Spleen (tissue), 11 donors: ENCODE measurements around the gene ACER2. TPM values are rescaled to one million over a fixed set of nuclear protein-coding genes. Genes with fewer than 3 reads are reported as not detected.
A peak's percentile ranks its signal among the peaks of the same experiment; 100 is the strongest.
"Not testable (repeated sequence)": the region's sequence is repeated elsewhere in the genome, so short reads cannot be mapped to it uniquely, and the experiment has no call there.

Experiments
- DNase-seq: peaks from one replicate; pipeline ENCODE4 v3.0.0-alpha.2; 2020
- H3K27ac ChIP-seq, 8 donors: fragments of 200-600 bp; sonication (generic) in 7 of 8; 1 replicate in 4 of 8; 2 replicates in 4 of 8; pipeline versions ENCODE4 v1.5.0 to v1.8.0; 2016 to 2021; ENCODE audit warnings: inconsistent platforms in 4 of 8, mild to moderate bottlenecking in 4 of 8, moderate library complexity in 1 of 8
- H3K27me3 ChIP-seq, 7 donors: fragments of 200-600 bp; sonication (generic) in 6 of 7; replicated peaks in 1 of 7; 1 replicate in 4 of 7; 2 replicates in 3 of 7; pipeline versions ENCODE4 v1.5.0 to v1.8.0; 2016 to 2021; ENCODE audit warnings: inconsistent platforms in 3 of 7, mild to moderate bottlenecking in 1 of 7
- H3K36me3 ChIP-seq, 6 donors: fragments of 200-600 bp; sonication (generic) in 5 of 6; 1 replicate in 4 of 6; 2 replicates in 2 of 6; pipeline versions ENCODE4 v1.5.0 to v1.8.0; 2016 to 2021; ENCODE audit warnings: inconsistent platforms in 2 of 6
- H3K4me1 ChIP-seq, 6 donors: fragments of 200-600 bp; sonication (generic) in 5 of 6; 1 replicate in 3 of 6; 2 replicates in 3 of 6; pipeline versions ENCODE4 v1.5.0 to v1.8.0; 2016 to 2021; ENCODE audit warnings: inconsistent platforms in 3 of 6
- H3K4me3 ChIP-seq, 8 donors: fragments of 200-600 bp; sonication (generic) in 7 of 8; 1 replicate in 4 of 8; 2 replicates in 4 of 8; pipeline versions ENCODE4 v1.5.0 to v1.8.0; 2016 to 2021; ENCODE audit warnings: inconsistent platforms in 4 of 8, mild to moderate bottlenecking in 4 of 8, moderate library complexity in 2 of 8
- H3K9me3 ChIP-seq, 8 donors: fragments of 200-600 bp; sonication (generic) in 7 of 8; 1 replicate in 4 of 8; 2 replicates in 4 of 8; pipeline versions ENCODE4 v1.5.0 to v1.8.0; 2016 to 2021; ENCODE audit warnings: inconsistent platforms in 4 of 8
- POLR2A ChIP-seq, 3 donors: fragments of 450-650 bp; IDR thresholded peaks; one replicate each; pipeline ENCODE4 v1.5.1; 2017; ENCODE audit warnings: antibody characterized with exemption in 3 of 3, mild to moderate bottlenecking in 1 of 3
- POLR2AphosphoS5 ChIP-seq, 3 donors: sonication (generic); formaldehyde crosslinking; IDR thresholded peaks; one replicate each; pipeline ENCODE4 v1.5.1; 2017; ENCODE audit warnings: antibody characterized with exemption in 3 of 3
- WGBS, 5 donors: extraction: QIAGEN DNeasy Blood & Tissue Kit in 3 of 5; methylation state at CpG; one replicate each; pipeline versions ENCODE4 v1.1.5 to v1.1.7; 2013 to 2018; 5-methylcytosine and 5-hydroxymethylcytosine counted together
- intact Hi-C: fragments of 100-400 bp; cut with DNase I; formaldehyde crosslinking; loops from one replicate; pipeline ENCODE4 v1.15.0; 2023; ENCODE audit warnings: low total_unique reads
- polyA plus RNA-seq, 3 donors: library from polyadenylated mRNA; stranded (reverse); fragments of 200-250 nt; gene quantifications; one replicate each; pipeline ENCODE4 v1.2.1, GENCODE V29; 2013
- total RNA-seq, 7 donors: library from RNA; depleted of rRNA in 3 of 7; stranded (reverse); fragments of >200 nt in 3 of 7; fragmentation: NEBNext Ultra II Directional in 4 of 7; extraction: Animal tissue kit (Norgen Biotek cat#: 25700) in 4 of 7; gene quantifications; one replicate each; pipeline versions ENCODE4 v1.1.0 to v1.2.1, GENCODE V29; 2016 to 2021
- TF ChIP-seq, protein P1 (sequence below), 11 experiments: fragments of 200-600 bp in 7 of 11; fragments of 450-650 bp in 4 of 11; sonication (generic) in 4 of 11; IDR thresholded peaks in 8 of 11; conservative IDR thresholded peaks in 3 of 11; 1 replicate in 7 of 11; 2 replicates in 4 of 11; pipeline versions ENCODE4 v1.4.0 to v1.8.0; 2016 to 2021; ENCODE audit warnings: antibody characterized with exemption in 11 of 11, inconsistent platforms in 4 of 11, mild to moderate bottlenecking in 1 of 11
- donor health status: healthy with polysubstance abuse.
- donor health status: DM: no; HTN: no; CAD: no; lungs with moderate emphysema.
- donor health status: DM: no; HTN: no; CAD: no.
- donor health status: Bipolar disorder and iron deficiency.
- donor health status: healthy.
- donor health status: DM: no; HTN: no; CAD: no.
- donor health status: DM: yes; HTN: yes; CAD: no.

Gene ACER2
- total and polyA plus RNA-seq, 10 donors: 0.09 to 7.2 (median 4.3) TPM

DNA sequence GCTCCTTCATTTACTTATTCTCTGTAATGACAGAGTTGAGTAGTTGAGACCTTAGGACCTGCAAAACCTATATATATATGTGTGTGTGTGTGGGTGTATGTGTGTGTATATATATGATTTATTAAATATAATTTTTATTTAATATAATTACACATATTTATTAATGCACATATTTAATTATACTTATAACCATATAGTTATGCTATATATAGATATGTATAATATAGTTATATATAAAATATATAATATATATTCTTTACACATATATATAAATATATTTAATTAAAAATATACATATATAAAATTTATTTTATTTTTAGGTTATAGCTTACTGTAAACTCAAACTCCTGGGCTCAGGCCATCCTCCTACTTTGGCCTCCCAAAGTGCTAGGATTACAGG lies 23.7 kb downstream of the ACER2 start:
- no peak for DNase-seq
- no peaks in the 10 kb centered on the region for H3K9me3 ChIP-seq
- no peaks in the 10 kb centered on the region for H3K27me3 ChIP-seq
- TF ChIP-seq, protein P1, sequence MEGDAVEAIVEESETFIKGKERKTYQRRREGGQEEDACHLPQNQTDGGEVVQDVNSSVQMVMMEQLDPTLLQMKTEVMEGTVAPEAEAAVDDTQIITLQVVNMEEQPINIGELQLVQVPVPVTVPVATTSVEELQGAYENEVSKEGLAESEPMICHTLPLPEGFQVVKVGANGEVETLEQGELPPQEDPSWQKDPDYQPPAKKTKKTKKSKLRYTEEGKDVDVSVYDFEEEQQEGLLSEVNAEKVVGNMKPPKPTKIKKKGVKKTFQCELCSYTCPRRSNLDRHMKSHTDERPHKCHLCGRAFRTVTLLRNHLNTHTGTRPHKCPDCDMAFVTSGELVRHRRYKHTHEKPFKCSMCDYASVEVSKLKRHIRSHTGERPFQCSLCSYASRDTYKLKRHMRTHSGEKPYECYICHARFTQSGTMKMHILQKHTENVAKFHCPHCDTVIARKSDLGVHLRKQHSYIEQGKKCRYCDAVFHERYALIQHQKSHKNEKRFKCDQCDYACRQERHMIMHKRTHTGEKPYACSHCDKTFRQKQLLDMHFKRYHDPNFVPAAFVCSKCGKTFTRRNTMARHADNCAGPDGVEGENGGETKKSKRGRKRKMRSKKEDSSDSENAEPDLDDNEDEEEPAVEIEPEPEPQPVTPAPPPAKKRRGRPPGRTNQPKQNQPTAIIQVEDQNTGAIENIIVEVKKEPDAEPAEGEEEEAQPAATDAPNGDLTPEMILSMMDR (IDR thresholded peaks at IDR 0.05 in 8 of 11, conservative IDR thresholded peaks at IDR 0.05 in 3 of 11): no peak
- TF ChIP-seq POLR2A (IDR thresholded peaks at IDR 0.05): no peak
- no peak for TF ChIP-seq POLR2AphosphoS5 (IDR thresholded peaks at IDR 0.05)
- intact Hi-C loops: no loop called here
- H3K27ac ChIP-seq: no peak overlapping the region
- H3K4me3 ChIP-seq: no peak overlapping the region
- no peaks in the 10 kb centered on the region for H3K4me1 ChIP-seq
- peaks cover 0 to 16% (median 2%) of the 10 kb centered on the region in 6 donors for H3K36me3 ChIP-seq

DNA sequence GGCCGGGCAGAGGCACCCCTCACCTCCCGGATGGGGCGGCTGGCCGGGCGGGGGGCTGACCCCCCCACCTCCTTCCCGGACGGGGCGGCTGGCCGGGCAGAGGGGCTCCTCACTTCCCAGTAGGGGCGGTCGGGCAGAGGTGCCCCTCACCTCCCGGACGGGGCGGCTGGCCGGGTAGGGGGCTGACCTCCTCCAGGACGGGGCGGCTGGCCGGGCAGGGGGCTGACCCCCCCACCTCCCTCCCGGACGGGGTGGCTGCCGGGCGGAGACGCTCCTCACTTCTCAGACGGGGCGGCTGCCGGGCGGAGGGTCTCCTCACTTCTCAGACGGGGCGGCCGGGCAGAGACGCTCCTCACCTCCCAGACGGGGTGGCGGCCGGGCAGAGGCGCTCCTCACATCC lies 24.9 kb downstream of the ACER2 start:
- peaks cover 0 to 20% (median 0%) of the 10 kb centered on the region in 6 donors for H3K36me3 ChIP-seq
- WGBS, 5 donors: 95 to 100% (median 100%) methylated on average over 2 to 31 of the region's 35 CpGs
- intact Hi-C loops, H3K4me3 ChIP-seq, H3K27me3 ChIP-seq, DNase-seq, H3K9me3 ChIP-seq, H3K4me1 ChIP-seq, H3K27ac ChIP-seq: not testable (repeated sequence)

DNA sequence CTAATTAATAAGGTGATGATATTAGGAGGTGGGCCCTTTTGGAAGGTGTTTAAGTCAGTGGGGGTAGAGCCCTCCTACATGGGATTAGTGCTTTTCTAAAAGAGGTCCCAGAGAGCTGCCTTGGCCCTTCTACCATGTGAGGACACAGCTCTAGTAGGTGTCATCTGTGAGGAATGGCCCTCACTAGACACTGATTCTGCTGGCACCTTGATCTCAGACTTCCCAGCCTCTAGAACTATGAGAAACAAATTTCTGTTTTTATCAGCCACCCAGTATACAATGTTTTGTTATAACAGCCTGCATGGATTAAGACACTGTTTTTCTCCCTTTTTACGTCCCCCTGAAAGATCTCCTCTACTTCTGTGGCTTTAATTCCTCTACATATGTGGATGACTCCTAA lies 31.6 kb downstream of the ACER2 start:
- 83 to 100% (median 91%) methylated on average over 1 of the region's 1 CpG for whole genome bisulfite sequencing, 5 donors
- no peak for TF ChIP-seq POLR2AphosphoS5 (IDR thresholded peaks at IDR 0.05)
- TF ChIP-seq POLR2A (IDR thresholded peaks at IDR 0.05): no peak
- TF ChIP-seq, protein P1 (IDR thresholded peaks at IDR 0.05 in 8 of 11, conservative IDR thresholded peaks at IDR 0.05 in 3 of 11): no peak
- Histone ChIP-seq H3K4me3 (no peak overlapping the region), H3K27ac (no peak overlapping the region), H3K9me3 (no peaks in the 10 kb centered on the region), H3K4me1 (peaks cover 4 to 21% (median 14%) of the 10 kb centered on the region in 6 donors), H3K36me3 (peaks cover 0 to 22% (median 3%) of the 10 kb centered on the region in 6 donors), H3K27me3 (no peaks in the 10 kb centered on the region)
- intact Hi-C loops: no loop called here
- DNase-seq: no peak

DNA sequence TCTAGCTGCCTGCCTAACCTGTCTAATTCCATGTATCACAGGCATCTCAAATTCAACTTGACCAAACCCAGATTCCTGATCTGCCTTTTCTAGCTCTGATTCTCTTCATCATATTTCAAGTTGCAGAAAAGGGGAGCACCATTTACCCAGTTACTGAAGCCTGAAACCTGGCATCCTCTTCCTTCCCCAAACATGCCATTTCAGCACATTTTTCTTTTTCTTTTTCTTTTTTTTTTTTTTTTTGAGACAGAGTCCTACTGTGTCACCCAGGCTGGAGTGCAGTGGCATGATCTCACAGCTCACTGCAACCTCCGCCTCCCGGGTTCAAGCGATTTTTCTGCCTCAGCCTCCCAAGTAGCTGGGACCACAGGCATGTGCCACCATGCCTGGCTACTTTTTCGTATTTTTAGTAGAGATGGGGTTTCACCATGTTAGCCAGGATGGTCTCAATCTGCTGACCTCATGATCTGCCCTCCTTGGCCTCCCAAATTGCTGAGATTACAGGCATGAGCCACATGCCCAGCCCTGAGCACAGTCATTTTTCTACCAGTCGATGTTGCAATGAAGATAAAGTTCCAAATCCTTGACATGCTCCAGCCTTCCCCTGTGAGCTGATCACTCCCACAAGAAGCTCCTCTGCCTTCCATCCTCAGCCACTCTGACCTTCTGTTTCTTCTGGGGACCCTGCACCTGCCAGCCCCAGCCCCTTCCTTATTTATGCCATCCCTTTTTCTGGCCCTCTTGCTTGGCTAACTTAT lies 32.2 kb downstream of the ACER2 start:
- intact Hi-C loops: no loop called here
- WGBS, 5 donors: 86 to 95% (median 90%) methylated on average over 5 of the region's 5 CpGs
- TF ChIP-seq POLR2A (IDR thresholded peaks at IDR 0.05) (no peak), POLR2AphosphoS5 (IDR thresholded peaks at IDR 0.05) (no peak)
- TF ChIP-seq, protein P1 (IDR thresholded peaks at IDR 0.05 in 8 of 11, conservative IDR thresholded peaks at IDR 0.05 in 3 of 11): no peak
- H3K27me3 ChIP-seq: no peaks in the 10 kb centered on the region
- peak overlapping the region; percentile 3 to 75 (median 63) for H3K27ac ChIP-seq
- H3K36me3 ChIP-seq: peaks cover 0 to 28% (median 3%) of the 10 kb centered on the region in 6 donors
- peaks cover 4 to 21% (median 14%) of the 10 kb centered on the region in 6 donors for H3K4me1 ChIP-seq
- H3K4me3 ChIP-seq: peak overlapping the region in 3 of 8 donors; percentile 12 to 50 (median 28)
- H3K9me3 ChIP-seq: no peaks in the 10 kb centered on the region
- no peak for DNase-seq
